ENCODE data around the gene PTPRJ. TPM values are rescaled to one million over a fixed set of nuclear protein-coding genes. Genes with fewer than 3 reads are reported as not detected.

The PTPRJ gene
- total and polyA plus RNA-seq, 2 donors, result 3.1 to 18.2 TPM

DNA sequence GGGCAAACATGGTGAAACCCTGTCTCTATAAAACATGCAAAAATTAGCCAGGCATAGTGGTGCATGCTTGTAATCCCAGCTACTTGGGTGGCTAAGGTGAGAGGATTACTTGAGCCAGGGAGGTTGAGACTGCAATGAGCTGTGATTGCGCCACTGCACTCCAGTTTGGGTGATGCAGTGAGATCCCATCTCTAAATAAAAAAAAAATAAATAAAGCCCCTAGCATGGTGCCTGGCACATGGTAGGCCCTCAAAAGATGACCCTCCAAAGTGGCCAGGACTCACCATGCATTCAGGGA is 74.6 kb downstream of the PTPRJ start:
- WGBS, result 96% methylated on average over 1 of the region's 1 CpG
- no peak for DNase-seq (ENCODE audit: extremely low spot score)
- Histone ChIP-seq H3K27ac (ENCODE audit: low read depth) (no peak overlapping the region), H3K4me3 (ENCODE audit: low read depth, low read length) (no peak overlapping the region), H3K4me1 (ENCODE audit: insufficient read depth) (no peaks in the 10 kb centered on the region), H3K36me3 (ENCODE audit: insufficient read depth) (no peaks in the 10 kb centered on the region)

GRCh38 chr11:48055292-48056132 is 75.2 kb downstream of the PTPRJ start:
- DNase-seq (ENCODE audit: extremely low spot score), result peak; percentile 71
- no peaks in the 10 kb centered on the region for H3K4me1 ChIP-seq (ENCODE audit: insufficient read depth)
- no peaks in the 10 kb centered on the region for H3K36me3 ChIP-seq (ENCODE audit: insufficient read depth)
- H3K4me3 ChIP-seq (ENCODE audit: low read depth, low read length), result no peak overlapping the region
- no peak overlapping the region for H3K27ac ChIP-seq (ENCODE audit: low read depth)
- 52% methylated on average over 12 of the region's 12 CpGs for WGBS

DNA sequence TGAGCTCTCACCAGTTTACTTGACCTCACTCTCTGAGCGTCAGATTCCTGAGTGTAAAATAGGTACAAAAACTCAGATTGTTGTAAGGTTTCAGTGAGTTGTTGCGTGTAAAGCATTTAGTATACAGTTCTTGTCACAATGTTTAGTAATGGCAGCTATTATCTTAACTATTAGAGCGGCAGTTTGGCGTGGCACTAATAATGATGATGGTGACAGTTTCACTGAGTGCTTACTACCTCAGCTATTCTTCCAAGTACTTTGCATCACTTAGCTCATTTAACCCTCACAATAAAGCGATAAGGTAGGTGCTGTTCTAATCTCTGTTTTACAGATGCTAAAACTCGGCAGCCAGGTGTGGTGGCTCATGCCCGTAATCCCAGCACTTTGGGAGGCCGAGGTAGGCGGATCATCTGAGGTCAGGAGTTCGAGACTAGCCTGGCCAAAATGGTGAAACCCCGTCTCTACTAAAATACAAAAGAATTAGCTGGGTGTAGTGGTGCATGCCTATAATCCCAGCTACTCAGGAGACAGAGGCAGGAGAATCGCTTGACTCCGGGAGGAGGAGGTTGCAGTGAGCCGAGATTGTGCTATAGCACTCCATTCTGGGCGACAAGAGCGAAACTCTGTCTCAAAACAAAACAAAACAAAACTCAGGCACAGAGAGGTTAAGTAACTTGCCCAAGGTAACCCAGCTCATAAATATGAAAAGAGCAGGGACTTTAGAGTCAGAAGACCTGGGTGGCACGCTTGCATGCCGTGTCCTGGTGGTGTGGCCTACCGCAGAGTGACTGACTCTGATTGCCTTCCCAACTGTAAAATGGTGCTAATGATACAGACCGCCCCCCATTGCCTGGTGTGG is 76.2 kb downstream of the PTPRJ start:
- Histone ChIP-seq H3K27ac (ENCODE audit: low read depth) (no peak overlapping the region), H3K36me3 (ENCODE audit: insufficient read depth) (no peaks in the 10 kb centered on the region), H3K4me3 (ENCODE audit: low read depth, low read length) (no peak overlapping the region), H3K4me1 (ENCODE audit: insufficient read depth) (no peaks in the 10 kb centered on the region)
- WGBS, result 91% methylated on average over 20 of the region's 20 CpGs
- no peak for DNase-seq (ENCODE audit: extremely low spot score)

DNA sequence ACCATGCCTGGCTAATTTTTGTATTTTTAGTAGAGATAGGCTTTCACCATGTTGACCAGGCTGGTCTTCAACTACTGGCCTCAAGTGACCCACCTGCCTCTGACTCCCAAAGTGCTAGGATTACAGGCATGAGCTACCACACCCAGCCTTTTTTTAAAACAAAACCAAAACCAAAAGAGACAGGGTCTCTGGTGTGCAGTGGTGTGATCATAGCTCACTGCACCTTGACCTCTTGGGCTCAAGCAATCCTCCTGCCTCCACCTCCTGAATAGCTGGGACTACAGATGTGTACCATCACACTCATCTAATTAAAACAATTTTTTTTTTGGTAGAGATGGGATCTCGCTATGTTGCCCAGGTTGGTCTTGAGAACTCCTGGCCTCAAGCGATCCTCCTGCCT is 77.7 kb downstream of the PTPRJ start:
- DNase-seq (ENCODE audit: extremely low spot score), result no peak
- no peaks in the 10 kb centered on the region for H3K4me1 ChIP-seq (ENCODE audit: insufficient read depth)
- WGBS, result 95% methylated on average over 2 of the region's 2 CpGs
- H3K4me3 ChIP-seq (ENCODE audit: low read depth, low read length), result no peak overlapping the region
- no peaks in the 10 kb centered on the region for H3K36me3 ChIP-seq (ENCODE audit: insufficient read depth)
- H3K27ac ChIP-seq (ENCODE audit: low read depth), result no peak overlapping the region

GRCh38 chr11:48058788-48059187 is 78.4 kb downstream of the PTPRJ start:
- H3K4me3 ChIP-seq (ENCODE audit: low read depth, low read length), result no peak overlapping the region
- no peak overlapping the region for H3K27ac ChIP-seq (ENCODE audit: low read depth)
- no peaks in the 10 kb centered on the region for H3K4me1 ChIP-seq (ENCODE audit: insufficient read depth)
- 92% methylated on average over 12 of the region's 12 CpGs for WGBS
- DNase-seq (ENCODE audit: extremely low spot score), result no peak
- no peaks in the 10 kb centered on the region for H3K36me3 ChIP-seq (ENCODE audit: insufficient read depth)

DNA sequence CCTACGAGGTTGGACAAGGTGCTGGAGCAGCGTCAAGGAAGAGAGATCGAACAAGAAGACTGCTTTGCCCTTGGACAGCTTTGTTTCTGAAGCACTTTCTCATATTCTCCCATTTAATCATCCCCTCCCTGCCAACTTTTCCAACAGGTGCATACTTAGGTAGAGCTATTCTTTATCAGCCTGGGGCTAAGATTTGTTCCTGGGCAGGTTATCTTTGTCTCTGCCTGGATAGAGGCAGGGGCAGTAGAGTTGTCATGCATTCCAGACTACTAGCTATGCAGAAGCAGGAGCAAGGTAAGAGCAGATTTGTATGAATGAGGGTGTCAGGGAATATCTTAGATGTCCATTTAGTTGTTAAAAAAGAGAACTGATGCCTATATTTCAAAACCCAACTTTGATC is 82.3 kb downstream of the PTPRJ start:
- Histone ChIP-seq H3K4me1 (ENCODE audit: insufficient read depth) (peaks cover 2% of the 10 kb centered on the region), H3K27ac (ENCODE audit: low read depth) (no peak overlapping the region), H3K36me3 (ENCODE audit: insufficient read depth) (no peaks in the 10 kb centered on the region), H3K4me3 (ENCODE audit: low read depth, low read length) (no peak overlapping the region)
- no peak for DNase-seq (ENCODE audit: extremely low spot score)
- 97% methylated on average over 3 of the region's 3 CpGs for WGBS

DNA sequence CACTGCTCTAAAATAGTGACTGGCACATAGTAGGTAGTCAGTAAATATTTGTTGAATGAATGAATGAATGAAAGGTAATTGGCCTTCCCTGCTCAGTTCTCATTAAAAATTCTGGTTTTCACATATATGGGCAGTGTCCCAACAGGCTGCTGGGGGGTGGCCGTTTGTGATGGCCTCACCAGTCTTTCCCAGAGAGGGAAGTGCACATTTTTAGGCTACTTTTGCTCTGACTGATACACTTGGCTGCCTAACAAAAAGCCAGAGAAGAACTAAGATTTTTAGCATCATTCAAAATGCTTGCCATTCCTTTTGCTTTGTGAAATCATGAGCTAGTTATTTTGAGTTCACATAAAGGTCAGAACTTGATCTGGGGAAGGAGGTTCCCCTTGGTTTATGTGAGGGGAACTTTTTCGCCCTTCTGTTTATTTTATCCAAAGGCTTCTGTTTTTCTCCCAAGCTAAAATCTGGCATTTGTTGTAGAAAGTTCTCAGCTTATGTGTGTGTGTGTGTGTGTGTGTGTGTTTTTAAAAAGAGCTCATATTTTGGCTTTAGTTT is 83.1 kb downstream of the PTPRJ start:
- H3K36me3 ChIP-seq (ENCODE audit: insufficient read depth), result no peaks in the 10 kb centered on the region
- peaks cover 2% of the 10 kb centered on the region for H3K4me1 ChIP-seq (ENCODE audit: insufficient read depth)
- H3K4me3 ChIP-seq (ENCODE audit: low read depth, low read length), result no peak overlapping the region
- 16% methylated on average over 2 of the region's 2 CpGs for WGBS
- H3K27ac ChIP-seq (ENCODE audit: low read depth), result no peak overlapping the region
- DNase-seq (ENCODE audit: extremely low spot score), result peak; percentile 63

GRCh38 chr11:48064306-48064705 is 83.9 kb downstream of the PTPRJ start:
- Histone ChIP-seq H3K36me3 (ENCODE audit: insufficient read depth) (no peaks in the 10 kb centered on the region), H3K27ac (ENCODE audit: low read depth) (no peak overlapping the region), H3K4me3 (ENCODE audit: low read depth, low read length) (no peak overlapping the region), H3K4me1 (ENCODE audit: insufficient read depth) (peaks cover 2% of the 10 kb centered on the region)
- DNase-seq (ENCODE audit: extremely low spot score), result no peak
- 34% methylated on average over 8 of the region's 8 CpGs for WGBS

GRCh38 chr11:48066881-48067800 is 86.8 kb downstream of the PTPRJ start:
- peaks cover 2% of the 10 kb centered on the region for H3K4me1 ChIP-seq (ENCODE audit: insufficient read depth)
- no peak overlapping the region for H3K27ac ChIP-seq (ENCODE audit: low read depth)
- 73% methylated on average over 10 of the region's 10 CpGs for WGBS
- DNase-seq (ENCODE audit: extremely low spot score), result no peak
- H3K4me3 ChIP-seq (ENCODE audit: low read depth, low read length), result no peak overlapping the region
- no peaks in the 10 kb centered on the region for H3K36me3 ChIP-seq (ENCODE audit: insufficient read depth)

GRCh38 chr11:48073031-48073861 is 92.9 kb downstream of the PTPRJ start:
- Histone ChIP-seq H3K4me1 (ENCODE audit: insufficient read depth) (no peaks in the 10 kb centered on the region), H3K27ac (ENCODE audit: low read depth) (no peak overlapping the region), H3K4me3 (ENCODE audit: low read depth, low read length) (no peak overlapping the region), H3K36me3 (ENCODE audit: insufficient read depth) (no peaks in the 10 kb centered on the region)
- DNase-seq (ENCODE audit: extremely low spot score), result no peak
- WGBS, result 87% methylated on average over 8 of the region's 8 CpGs

- DNase-seq (ENCODE audit: extremely low spot score), result no peak
- Histone ChIP-seq H3K4me1 (ENCODE audit: insufficient read depth) (no peaks in the 10 kb centered on the region), H3K4me3 (ENCODE audit: low read depth, low read length) (no peak overlapping the region), H3K27ac (ENCODE audit: low read depth) (no peak overlapping the region), H3K36me3 (ENCODE audit: insufficient read depth) (no peaks in the 10 kb centered on the region)
- 77% methylated on average over 3 of the region's 3 CpGs for WGBS
Measured at GRCh38 chr11:48074425-48075181, 94.2 kb downstream of the PTPRJ start.

GRCh38 chr11:48075637-48076036 is 95.3 kb downstream of the PTPRJ start:
- no peak for DNase-seq (ENCODE audit: extremely low spot score)
- Histone ChIP-seq H3K4me1 (ENCODE audit: insufficient read depth) (no peaks in the 10 kb centered on the region), H3K27ac (ENCODE audit: low read depth) (no peak overlapping the region), H3K4me3 (ENCODE audit: low read depth, low read length) (no peak overlapping the region), H3K36me3 (ENCODE audit: insufficient read depth) (no peaks in the 10 kb centered on the region)
- WGBS, result over 99% methylated on average over 7 of the region's 7 CpGs

Data from urinary bladder (tissue), 4 donors.